ENCODE measurements around the gene UTY.

The UTY gene

DNA sequence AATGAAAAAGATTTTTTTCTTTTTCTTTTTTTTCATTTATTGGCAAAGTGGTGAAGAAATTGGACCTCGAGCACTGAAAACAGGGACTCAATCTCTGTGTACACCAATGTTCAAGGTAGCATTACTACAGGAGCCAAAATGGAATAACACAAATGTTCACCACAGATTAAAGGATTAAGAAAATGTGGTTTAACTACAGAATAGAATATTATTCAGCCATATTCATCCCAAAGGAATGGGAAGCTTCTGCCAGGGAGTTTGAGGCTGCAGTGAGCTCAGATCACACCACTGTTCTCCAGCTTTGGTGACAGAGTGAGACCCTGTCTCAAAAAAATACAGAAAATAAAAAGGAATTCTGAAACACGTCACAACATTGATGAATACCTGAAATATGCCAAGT lies 81.0 kb downstream of the UTY start:
- DNase-seq = peak; percentile 5

DNA sequence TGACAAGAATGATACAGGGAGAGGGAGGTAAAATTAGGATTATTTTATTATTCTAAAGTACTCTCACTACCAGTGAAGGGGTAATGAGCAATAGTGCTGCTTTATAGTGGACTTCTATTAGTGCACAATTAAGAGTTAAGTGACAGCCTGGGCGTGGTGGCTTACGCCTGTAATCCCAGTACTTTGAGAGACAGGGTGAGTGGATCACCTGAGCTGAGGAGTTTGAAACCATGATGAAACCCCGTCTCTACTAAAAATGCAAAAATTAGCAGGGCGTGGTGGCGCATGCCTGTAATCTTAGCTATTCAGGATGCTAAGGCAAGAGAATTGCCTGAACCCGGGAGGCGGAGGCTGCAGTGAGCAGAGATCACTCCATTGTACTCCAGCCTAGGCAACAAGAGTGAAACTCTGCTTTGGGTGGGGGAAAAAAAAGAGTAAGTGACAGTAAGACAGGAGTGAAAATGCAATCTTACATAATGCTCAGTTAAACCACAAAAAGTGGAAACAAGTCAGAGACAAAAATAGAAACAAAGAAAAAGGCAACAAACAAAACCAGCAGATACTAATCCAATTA lies 98.6 kb downstream of the UTY start:
- DNase-seq = no peak

DNA sequence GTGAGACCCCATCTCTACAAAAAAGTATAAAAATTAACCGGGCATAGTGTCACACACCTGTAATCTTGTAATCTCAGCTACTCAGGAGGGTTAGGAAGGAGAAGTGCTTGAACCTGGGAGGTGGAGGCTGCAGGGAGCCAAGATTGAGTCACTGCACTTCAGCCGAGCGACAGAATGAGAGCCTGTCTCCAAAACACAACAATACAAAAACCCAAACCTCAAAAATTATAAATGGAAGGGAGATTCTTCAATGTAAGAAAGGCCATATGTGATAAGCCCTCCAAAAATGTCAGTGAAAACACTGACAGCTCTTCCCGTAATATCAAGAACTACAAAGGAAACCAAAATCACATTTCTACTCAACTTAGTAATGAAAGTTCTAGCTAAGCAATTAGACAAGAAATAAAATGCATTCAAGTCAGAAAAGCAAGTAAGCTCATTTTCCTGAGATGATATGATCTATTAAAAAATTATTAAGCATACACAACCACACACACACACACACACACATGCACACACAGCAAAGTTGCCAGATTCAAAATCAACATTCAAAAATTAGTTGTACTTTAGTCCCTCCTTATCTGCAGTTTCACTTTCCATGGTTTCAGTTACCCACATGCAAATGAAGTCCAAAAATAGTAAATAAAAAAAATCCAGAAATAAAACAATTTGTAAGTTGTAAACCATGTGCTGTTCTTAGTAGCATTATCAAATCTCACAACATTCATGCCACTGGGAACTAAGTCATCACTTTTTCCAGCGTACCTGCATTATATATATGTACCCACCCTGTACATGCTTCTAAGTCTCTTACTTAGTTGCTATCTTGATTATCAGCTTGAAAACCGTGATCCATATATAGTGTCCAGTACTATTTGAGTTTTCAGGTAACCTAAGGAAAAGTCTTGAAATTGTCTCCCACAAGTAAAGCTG lies 108.7 kb downstream of the UTY start:
- no peak for DNase-seq

DNA sequence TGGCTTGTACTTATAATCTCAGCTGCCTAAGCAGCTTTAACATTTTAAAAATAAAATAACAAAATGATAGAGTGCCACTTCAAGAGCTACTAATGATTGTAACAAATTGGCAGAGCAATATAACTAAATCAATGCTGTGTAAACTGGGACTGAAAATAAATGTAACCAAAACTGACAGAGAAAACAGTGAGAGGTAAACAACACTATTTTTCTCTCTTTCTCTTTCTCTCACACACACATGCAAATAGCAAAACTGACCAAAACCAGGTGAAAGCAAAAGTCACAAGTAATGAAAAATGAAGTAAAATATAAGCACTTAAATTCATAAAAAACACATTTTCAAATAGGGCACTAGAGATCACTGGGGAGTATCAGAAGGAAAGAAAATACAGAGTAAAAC lies 109.6 kb downstream of the UTY start:
- DNase-seq = no peak

DNA sequence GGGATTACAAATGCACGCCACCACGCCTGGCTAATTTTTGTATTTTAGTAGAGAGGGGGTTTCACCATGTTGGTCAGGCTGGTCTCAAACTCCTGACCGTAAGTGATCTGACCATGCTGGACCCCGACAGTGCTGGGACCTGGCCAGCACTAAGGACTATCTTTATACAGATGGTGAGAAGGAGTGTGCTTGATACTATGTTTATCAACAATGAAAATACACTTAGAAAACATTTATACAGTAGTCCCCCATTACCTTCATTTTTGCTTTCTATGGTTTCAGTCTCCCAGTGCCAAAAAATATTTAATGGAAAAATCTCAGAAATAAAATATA lies 111.4 kb downstream of the UTY start:
- DNase-seq = no peak

DNA sequence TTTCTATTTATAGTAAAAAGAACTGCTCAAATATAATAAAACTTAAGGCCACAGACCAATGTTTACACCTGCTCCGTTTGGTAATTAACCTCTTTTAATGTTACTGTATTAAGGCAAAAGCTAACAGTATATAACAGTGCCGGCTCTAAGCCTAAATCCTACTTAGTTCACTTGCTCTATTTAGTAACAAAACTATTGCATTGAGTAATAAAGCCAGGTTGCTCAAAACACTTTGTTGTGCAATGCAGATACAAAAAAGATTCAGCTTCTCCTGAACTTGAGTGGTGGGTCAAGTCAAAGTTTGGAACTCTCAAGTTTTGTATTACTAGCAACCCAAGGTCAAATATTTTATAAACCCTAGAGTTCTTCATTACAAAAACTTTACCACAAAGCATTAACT lies 116.2 kb downstream of the UTY start:
- DNase-seq = no peak

DNA sequence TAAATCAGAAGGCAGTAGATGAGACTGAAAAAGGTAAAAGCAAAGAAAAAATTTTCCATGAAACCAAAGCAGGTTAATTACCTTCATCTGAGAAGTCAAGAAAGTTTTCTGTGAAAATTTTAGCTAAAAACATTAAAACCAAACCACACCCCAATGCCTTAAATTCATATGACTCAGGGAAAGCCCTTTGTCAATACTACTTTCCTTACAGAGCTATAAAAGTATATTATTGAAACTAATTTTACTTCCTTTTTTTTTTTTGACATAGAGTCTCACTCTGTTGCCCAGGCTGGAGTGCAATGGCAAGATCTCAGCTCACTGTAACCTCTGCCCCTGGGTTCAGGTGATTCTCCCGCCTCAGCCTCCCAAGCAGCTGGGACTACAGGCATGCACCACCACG lies 117.2 kb downstream of the UTY start:
- no peak for DNase-seq

DNA sequence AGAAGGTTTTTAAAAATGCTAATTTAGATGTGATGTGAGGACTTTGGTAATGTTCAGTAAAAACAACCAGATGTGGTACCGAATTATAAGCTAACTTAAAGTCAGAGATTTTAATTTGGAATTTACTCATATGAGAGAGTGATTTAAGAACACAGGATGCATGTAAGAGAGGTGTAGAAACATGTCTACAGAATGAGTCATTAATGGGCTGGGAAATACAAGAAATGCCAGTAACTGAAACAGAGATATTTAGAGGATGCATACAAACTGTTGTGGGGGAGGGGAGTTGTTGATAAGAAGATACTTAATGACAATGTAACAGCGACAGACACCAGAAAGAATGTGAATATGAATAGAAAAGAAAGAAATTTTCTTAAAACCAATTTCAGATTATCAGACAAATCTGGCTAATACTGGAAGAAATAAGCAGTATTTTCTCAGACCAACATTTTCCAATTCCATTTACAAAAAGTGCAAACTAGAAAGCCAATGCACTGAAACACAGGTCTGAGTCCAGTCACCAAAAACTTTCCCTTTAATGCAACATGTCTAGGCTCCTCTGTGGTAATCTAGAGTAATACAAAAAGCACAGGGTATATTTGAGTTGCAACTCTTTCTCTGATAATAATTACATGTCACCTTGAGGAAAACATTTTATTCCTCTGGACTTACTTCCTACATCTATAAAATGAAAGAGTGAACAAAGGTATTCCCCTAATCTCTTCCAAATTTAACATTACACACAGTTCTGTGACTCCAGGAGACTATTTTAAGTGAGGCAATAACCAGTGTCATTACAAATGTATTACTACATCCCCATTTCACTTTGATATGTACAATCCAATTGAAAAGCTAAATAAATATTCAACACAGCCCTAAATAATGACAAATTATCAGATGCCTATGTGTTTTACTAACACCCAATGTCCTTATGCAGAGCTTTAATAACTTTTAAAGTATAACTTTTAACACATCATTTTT lies 117.9 kb downstream of the UTY start:
- peak; percentile 58 for DNase-seq

DNA sequence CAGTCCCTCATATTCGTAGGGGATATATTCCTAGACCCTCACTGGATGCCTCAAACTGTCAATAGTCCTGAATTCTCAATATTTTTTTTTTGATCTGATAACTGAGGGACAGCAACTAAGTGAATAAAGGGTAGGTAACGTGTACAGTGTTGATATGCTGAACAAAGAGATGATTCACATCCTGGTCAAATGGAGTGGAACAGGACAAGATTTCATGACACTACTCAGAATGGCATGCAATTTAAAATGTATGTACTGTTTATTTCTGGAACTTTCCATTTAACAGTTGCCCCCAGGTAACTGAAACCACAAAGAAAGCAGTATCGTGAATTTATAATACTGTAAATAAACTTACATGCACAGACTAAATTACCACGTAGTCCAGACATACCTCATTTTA lies 128.4 kb downstream of the UTY start:
- DNase-seq = no peak

DNA sequence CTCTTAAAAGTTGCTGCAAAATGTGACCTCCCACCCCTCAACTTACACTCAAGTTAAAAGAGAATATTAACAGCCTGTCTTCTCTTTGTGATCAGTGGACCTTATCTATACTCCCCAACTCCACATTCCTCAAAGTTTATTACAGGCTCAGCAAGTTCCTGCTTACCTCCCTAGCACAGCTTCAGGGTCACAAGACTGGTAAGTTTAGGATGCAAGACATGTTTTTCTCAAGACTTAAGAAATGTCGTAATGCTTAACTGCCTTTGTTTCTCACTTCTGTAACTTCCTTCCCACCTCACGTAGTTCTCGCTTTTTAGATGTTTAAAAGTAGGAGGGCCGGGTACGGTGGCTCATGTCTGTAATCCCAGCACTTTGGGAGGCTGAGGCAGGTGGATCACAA lies 132.7 kb downstream of the UTY start:
- no peak for DNase-seq

DNA sequence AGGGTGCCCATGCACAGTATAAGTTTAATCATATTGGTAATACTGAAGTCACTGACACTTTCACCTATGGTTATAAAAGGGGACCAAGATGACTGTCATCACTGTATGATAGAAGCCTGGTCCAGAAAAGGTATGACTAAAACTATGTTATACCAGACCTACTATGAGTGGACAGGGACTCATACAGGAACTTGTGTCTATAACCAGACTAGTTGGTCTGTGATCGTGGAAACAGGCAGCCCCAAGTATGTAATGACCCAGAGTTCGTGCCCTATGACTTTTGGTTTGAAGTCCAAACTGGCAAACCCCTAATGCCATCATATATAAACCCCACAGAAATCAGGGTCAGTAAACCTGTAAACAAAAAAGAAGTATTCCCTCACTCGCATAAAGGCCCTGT lies 134.3 kb downstream of the UTY start:
- no peak for DNase-seq

DNA sequence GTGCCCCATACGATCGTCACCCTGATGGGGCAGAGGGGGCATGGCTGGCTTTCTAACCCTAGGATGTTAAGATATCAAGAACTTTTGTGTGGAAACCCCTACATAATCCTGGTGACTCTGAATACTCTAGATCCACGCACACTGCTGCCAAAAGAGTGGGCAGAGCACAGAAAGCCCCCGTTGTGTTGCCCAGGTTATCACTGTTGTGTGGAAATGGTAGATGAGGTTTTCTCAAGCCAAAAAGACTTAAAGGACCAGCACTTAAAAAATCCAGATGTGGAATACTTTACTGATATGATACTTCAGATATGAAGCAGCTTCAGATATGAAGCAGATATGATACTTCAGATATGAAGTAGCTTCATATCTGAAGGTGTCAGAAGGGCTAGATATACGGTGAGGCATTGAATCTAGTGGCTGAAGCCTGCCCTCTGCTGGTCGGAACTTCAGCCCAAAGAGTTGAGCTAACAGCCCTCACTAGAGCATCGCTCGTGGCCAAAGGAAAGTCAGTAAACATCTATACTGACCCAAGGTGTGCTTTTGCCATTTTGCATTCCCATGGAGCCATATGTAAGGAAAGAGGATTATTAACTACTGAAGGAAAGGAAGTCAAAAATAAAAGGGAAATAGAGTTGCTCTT lies 136.4 kb downstream of the UTY start:
- peak; percentile 17 for DNase-seq

DNA sequence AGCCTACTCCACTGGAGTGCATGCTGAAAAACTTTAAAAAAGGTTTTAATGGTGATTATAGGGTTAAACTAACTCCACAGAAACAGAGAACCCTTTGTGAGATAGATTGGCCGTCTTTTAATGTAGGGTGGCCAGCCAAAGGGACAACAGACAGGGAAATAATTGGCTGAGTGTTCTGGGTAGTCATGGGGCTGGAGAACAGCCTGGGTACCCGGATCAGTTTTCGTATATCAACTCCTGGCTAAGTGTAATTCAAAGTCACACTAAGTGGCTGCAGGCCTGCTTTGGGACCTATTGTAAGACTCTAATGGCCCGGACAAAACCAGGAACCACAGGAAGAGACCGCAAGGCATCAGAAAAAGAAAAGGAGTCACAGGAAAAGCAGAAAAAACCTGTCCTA lies 139.9 kb downstream of the UTY start:
- DNase-seq = no peak

DNA sequence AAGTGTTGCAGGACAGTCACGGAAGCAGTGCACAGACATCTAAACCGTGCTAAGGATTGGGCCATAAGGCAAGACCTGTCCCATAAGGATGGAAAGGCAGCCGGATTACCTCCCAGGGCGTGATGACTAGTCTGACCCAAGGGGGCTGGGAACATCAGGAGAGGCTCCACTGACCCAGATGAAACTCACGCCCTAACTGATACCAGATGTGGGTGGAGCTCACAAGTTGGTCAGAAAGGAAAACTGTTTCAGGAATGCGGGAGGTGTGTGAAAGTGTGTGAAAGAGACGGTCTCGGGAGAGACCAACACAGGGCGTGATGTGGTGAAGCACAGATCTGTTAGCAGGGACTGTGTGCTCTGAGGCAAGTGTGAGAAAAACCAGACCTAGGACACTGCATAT lies 140.5 kb downstream of the UTY start:
- peak; percentile 26 for DNase-seq

DNA sequence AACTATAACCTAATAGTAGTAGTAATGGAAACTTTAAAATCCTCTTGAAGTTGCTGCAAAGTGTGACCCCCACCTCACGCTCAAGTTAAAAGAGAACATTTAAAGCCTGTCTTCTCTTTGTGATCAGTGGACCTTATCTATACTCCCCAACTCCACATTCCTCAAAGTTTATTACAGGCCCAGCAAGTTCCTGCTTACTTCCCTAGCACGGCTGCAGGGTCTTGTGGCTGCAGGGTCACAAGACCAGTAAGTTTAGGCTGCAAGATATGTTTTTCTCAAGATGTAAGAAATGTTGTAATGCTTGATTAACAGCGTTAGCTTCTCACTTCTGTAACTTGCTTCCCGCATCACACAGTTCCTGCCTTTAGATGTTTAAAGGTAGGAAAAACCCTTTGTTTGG lies 141.1 kb downstream of the UTY start:
- DNase-seq = no peak

DNA sequence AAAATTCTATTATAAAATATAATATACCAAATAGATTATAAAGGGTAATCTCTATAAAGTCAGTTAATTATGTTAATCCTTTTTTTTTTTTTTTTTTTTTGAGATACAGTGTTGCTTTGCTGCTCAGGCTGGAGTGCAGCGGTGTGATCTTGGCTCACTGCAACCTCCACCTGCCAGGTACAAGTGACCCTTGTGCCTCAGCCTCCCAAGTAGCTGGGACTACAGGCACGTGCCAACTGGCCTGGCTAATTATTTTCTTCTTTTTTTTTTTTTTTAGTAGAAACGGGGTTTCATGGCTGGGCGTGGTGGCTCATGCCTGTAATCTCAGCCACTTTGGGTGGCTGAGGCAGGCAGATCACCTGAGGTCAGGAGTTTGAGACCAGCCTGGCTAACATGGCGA lies 141.9 kb downstream of the UTY start:
- DNase-seq = no peak

DNA sequence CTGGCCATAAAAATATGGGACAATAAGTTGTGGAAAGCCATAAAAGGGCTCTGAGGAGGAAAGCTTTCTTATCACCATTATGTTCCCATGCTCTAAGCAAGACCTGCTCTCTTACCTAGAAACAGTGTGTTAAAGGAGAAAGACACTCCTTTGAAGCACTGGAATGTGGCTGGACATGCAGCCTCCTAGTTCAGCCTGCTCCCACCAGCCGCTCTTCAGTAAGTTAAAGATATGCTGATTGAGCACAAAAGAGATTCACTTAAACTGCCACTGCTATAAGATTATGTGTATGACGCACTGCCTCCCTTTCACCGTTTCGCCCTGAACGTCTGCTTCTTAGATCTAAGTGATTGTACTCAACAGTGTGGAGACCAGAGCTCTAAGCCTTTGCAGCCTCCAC lies 146.0 kb downstream of the UTY start:
- DNase-seq = no peak

DNA sequence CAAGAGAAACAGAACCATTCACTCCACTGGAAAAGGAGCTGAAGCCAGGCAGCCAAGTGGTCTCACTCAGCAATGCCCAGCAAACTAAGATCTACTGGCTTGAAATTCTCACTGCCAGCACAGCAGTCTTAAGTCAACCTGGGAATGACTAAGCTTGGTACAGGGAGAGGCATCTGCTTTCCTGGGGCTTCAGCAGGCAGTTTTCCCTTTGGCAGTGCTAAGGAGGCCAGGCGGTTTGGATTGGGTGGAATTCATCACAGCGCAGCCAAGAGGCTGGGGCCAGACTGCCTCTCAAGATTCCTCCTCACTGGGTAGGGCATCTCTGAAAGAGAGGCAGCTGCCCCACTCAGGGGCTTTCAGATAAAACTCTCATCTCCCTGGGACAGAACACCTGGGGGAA lies 149.2 kb downstream of the UTY start:
- no peak for DNase-seq

DNA sequence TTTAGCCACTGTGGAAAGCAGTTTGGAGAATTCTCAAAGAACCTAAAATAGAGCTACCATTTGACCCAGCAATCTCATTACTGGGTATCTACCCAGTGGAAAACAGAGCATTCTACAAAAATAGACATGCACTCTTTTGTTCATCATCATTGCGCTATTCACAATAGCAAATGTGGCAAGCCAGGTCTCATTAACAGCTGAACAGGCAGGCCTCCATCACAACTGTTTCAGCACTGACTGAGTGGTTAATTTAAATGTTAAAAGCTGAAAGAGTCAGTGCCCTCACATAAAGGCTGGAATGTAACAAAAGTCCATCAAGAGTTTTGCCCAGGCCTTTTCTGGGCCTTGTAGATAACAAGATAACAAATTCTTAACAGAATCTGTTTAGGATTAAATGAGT lies 166.9 kb downstream of the UTY start:
- DNase-seq = no peak

DNA sequence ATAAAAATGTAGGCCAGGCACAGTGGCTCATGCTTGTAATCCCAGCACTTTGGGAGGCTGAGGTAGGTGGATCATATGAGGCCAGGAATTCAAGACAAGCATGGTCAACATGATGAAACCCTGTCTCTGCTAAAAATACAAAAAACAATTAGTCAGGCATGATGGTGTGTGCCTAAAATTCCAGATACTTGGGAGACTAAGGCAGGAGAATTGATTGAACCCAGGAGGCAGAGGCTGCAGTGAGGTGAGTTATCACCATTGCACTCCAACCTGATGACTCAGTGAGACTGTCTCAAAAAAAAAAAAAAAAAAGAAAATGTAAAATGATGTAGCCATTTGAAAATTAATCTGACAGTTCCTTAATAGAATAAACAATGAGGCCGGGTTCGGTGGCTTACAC lies 171.9 kb downstream of the UTY start:
- peak; percentile 15 for DNase-seq

DNA sequence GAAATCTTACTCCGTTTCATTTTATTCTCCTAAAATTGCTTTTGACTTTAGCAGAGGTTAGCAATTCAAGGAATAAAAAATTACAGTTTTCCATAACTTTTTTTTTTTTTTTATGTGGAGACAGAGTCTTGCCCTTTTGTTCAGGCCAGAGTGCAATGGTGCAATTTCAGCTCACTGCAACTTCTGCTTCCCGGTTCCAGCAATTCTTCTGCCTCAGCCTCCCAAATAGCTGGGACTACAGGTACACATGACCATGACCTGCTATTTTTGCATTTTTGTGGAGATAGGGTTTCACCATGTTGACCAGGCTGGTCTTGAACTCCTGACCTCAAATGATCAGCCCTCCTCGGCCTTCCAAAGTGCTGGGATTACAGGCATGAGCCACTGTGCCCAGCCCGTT lies 179.0 kb downstream of the UTY start:
- DNase-seq = no peak

DNA sequence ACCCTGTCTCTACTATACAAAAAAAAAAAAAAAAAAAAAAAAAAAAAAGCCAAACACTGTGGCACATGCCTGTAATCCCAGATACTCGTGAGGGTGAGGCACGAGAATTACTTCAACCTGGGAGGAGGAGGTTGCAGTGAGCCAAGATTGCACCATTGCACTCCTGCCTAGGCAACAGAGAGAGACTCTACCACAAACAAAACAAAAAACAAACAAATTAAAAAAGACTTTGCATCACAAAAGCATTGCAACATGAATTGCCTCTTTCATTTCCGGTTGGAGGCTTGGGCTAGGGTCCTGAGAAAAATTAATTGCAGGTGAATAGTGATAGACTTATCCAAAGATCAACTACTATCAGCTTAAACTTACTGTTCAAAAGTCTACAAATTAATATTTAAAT lies 180.4 kb downstream of the UTY start:
- no peak for DNase-seq
